GM13977 (cell line): ENCODE results near the gene AHCYL2.

Source experiments
- DNase-seq: peaks from one replicate; pipeline ENCODE4 v3.0.0; 2012; ENCODE audit warnings: low spot score
- in situ Hi-C: fragments of 300-500 bp; cut with MboI; formaldehyde crosslinking; loops from one replicate; pipeline ENCODE4 v1.12.0; 2022; ENCODE audit warnings: low sequenced_read_pairs, low pct_unique_long_range_greater_than_20kb, mixed read lengths, inconsistent platforms; ENCODE audit not compliant: unreplicated experiment
- TF ChIP-seq, protein P1 (sequence below): IDR thresholded peaks from 2 replicates; pipeline ENCODE4 v1.5.1; 2012; ENCODE audit warnings: mild to moderate bottlenecking, control low read depth; ENCODE audit not compliant: insufficient read depth; ENCODE audit errors: extremely low read depth, missing control alignments

The AHCYL2 gene

DNA sequence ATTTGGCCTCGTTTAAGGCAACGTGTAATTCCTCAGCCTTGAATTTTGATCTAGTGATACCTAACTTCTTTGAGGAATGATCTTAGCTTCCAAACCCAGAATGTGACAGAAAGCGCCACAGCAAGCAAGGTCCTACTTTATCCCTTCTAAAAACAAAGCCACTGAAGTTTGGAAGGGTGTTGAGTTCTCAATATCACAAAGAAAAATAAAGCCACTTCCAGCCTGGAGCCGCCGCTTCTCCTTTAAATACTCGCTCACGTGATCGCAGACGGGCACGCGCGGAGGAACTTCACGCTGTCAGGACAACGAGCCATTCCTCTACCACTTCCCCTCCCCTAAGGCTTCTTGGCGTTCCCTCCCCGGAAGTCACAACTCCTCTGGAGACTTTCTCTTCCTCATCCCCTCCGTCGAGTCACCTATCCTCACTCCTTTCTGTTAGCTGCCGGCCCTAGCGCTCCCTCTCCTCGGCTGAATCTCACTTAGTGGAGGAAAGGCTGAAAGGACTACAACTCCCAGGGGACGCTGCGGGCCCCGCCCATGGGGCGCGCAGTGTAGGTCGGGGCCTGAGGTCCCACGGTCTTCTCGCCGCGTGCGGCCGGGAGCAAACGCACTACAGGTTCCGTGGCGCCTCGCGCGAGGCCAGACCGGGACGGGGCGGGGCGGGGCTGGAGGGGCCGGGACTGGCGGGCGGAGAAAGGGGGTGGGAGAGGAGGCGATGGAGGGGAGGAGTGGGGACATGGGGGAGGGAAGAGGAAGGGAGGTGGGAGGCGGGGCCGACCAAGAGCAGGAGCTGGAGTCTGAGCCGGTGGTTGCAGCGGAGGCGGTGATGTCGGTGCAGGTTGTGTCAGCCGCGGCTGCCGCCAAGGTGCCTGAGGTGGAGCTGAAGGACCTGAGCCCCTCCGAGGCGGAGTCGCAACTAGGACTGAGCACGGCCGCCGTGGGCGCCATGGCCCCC is at the start of gene AHCYL2:
Gene AHCYL2 (plus strand): TSS at position 780 of the 955 bp plus-strand sequence.
- in situ Hi-C loops = loop anchor here (10.0 to 25.0 kb wide), 2 partner anchors 50 to 238 kb away; no protein-coding TSS in a partner anchor
- DNase-seq = peak; percentile 94
- TF ChIP-seq, protein P1, sequence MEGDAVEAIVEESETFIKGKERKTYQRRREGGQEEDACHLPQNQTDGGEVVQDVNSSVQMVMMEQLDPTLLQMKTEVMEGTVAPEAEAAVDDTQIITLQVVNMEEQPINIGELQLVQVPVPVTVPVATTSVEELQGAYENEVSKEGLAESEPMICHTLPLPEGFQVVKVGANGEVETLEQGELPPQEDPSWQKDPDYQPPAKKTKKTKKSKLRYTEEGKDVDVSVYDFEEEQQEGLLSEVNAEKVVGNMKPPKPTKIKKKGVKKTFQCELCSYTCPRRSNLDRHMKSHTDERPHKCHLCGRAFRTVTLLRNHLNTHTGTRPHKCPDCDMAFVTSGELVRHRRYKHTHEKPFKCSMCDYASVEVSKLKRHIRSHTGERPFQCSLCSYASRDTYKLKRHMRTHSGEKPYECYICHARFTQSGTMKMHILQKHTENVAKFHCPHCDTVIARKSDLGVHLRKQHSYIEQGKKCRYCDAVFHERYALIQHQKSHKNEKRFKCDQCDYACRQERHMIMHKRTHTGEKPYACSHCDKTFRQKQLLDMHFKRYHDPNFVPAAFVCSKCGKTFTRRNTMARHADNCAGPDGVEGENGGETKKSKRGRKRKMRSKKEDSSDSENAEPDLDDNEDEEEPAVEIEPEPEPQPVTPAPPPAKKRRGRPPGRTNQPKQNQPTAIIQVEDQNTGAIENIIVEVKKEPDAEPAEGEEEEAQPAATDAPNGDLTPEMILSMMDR = no peak

DNA sequence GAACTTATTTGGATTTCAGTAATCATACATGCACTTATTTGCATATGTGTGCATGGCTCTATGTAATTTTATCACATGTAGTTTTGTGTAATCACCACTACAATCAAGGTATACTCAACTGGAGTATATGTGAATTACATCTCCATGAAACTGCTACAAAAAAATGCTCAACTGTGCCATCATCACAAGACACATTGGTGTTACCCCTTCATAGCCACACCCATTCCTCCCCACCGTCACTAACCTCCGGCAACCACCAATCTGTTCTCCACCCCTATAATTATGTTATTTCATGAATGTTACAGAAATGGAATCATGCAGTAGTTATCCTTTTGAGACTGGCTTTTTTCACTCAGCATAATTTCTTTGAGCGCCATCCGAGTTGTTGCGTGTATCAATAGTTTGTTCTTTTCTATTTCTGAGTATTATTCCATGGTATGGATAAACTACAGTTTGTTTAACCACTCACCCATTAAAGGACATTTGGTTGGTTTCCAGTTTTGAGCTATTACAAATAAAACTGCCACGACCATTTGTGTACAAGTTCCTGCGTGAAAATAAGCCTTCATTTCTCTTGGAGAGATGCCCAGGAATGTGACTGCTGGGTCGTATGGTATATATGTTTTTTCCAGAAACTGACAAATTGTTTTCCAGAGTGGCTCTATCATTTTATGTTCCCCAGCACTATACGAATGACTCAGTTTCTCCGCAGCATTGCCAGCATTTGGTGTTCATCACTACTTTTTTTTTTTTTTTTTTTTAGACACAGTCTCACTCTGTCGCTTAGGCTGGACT is 47.7 kb upstream of the AHCYL2 start:
- in situ Hi-C loops = no loop called here
- TF ChIP-seq, protein P1 = no peak
- DNase-seq = no peak

DNA sequence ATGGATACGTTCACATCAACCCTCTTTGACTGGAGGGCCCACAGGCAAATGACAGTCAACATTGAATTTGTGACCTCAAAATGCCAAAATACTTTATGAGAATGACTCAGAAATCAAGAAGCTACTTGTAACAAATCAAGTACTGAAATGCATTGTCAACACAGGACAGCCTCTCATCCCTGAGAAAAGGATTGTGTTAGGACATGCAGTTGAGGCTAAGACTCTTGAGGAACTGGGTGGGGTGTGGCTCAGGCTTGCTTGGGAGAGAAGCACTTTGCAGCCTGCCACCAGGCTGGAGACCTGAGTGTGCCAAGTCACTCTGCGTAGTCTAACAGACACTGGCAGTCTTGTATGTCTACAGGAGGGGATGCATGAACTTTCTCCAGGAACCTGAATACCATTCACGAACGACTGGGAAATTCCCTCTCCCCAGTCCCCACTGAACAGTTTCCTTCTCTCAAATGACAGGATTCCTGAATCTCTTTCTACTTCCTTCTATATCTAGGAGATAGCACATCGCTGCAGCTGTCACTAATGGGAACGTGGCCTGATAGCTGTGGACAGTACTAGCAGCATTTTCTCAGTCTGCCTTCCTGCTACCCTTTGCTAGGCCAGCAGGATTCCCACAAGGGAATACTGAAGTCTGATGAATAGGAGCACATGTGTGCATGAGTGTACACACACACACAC is 39.7 kb upstream of the AHCYL2 start:
- TF ChIP-seq, protein P1 = no peak
- DNase-seq = no peak
- in situ Hi-C loops = no loop called here

DNA sequence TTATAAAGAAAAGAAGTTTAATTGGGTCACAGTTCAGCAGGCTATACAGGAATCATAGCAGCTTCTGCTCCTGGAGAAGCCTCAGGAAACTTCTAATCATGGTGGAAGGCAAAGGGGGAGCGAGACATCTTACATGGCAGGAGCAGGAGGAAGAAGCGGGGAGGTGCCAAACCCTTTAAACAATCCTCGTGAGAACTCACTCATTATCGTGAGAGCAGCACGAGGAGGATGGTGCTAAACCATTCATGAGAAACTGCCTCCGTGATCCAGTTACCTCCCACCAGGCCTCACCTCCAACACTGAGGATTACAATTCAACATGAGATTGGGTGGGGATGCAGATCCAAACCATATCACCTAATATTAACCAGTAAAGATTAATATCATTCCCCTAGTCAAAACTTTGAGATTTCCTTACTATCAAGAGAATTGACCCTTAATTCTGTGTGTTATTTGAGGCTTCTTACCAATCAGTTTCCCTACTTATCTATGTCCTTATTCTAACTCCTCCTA is 38.0 kb upstream of the AHCYL2 start:
- TF ChIP-seq, protein P1 = no peak
- in situ Hi-C loops = no loop called here
- no peak for DNase-seq

DNA sequence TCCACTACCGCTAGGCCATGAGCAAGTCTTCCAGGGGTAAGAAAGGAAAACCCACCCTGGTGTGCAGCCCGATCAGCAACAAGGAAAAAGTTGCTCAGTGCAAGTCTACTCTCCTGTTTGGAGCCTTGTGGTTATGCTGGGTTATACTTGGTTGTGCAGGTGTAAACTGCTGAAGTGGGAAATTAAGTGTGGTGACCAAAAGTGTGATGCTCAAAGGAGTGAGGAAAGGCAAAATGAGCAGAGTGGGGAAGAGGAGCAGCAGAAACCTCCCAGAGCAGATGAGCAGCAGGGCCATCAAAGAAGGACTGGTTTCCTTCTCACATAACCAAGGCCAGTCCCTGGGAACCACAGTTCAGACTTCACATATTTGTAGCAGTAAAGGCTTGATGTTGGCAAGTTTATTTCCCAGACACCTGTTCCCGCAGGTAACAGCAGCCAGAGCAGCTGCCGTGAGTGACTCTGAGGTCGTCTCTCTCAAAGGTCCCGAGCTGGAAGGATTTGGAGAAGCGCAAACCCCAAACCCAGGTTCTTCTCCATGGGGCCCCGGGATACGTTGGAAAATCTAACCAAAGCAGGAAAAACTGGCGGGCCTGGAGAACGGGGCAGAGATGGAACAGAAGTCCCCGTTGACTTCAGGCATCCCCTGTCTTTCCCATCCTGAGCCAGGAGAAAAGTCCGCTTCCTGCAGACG is 37.0 kb upstream of the AHCYL2 start:
- TF ChIP-seq, protein P1 = no peak
- DNase-seq = peak; percentile 49
- in situ Hi-C loops = no loop called here
